Mononuclear cell (primary cell): ENCODE results near the gene ELF4. TPM values are rescaled to one million over a fixed set of nuclear protein-coding genes. Genes with fewer than 3 reads are reported as not detected.

ENCODE experiments used
- H3K27me3 ChIP-seq: 2 replicates; pipeline ENCODE4 v1.6.0; 2011; ENCODE audit warnings: low read length, control low read depth; ENCODE audit not compliant: insufficient read depth
- H3K4me1 ChIP-seq: 2 replicates; pipeline ENCODE4 v1.5.1; 2011; ENCODE audit warnings: mild to moderate bottlenecking, low read length, control low read depth; ENCODE audit not compliant: insufficient read depth
- H3K4me3 ChIP-seq: 2 replicates; pipeline ENCODE4 v1.5.1; 2011; ENCODE audit warnings: mild to moderate bottlenecking, low read length, moderate library complexity
- H3K9me3 ChIP-seq: 2 replicates; pipeline ENCODE4 v1.5.1; 2011; ENCODE audit warnings: low read depth, mild to moderate bottlenecking, control low read depth, low read length
- total RNA-seq: library from RNA; depleted of rRNA; stranded (reverse); fragments of >200 nt; gene quantifications from one replicate; pipeline ENCODE4 v1.2.3, GENCODE V29; 2012

ELF4 gene
- total RNA-seq, 1 donor: 52.1 TPM

GRCh38 chrX:130055103-130055502 is 55.2 kb downstream of the ELF4 start:
- H3K9me3 ChIP-seq: no peaks in the 10 kb centered on the region
- H3K4me1 ChIP-seq: no peaks in the 10 kb centered on the region
- H3K4me3 ChIP-seq: no peak overlapping the region
- no peaks in the 10 kb centered on the region for H3K27me3 ChIP-seq

- no peaks in the 10 kb centered on the region for H3K4me1 ChIP-seq
- no peaks in the 10 kb centered on the region for H3K27me3 ChIP-seq
- H3K4me3 ChIP-seq: no peak overlapping the region
- H3K9me3 ChIP-seq: no peaks in the 10 kb centered on the region
These were observed 57.1 kb downstream of the ELF4 start for GRCh38 chrX:130053236-130053635.

- Histone ChIP-seq H3K27me3 (no peaks in the 10 kb centered on the region), H3K9me3 (no peaks in the 10 kb centered on the region), H3K4me3 (no peak overlapping the region), H3K4me1 (no peaks in the 10 kb centered on the region)
These were observed 59.0 kb downstream of the ELF4 start for GRCh38 chrX:130051176-130051845.

GRCh38 chrX:130049821-130050220 is 60.5 kb downstream of the ELF4 start:
- no peaks in the 10 kb centered on the region for H3K4me1 ChIP-seq
- H3K27me3 ChIP-seq: no peaks in the 10 kb centered on the region
- H3K9me3 ChIP-seq: no peaks in the 10 kb centered on the region
- H3K4me3 ChIP-seq: no peak overlapping the region

GRCh38 chrX:130048686-130049222 is 61.5 kb downstream of the ELF4 start:
- H3K4me3 ChIP-seq: no peak overlapping the region
- H3K27me3 ChIP-seq: no peaks in the 10 kb centered on the region
- no peaks in the 10 kb centered on the region for H3K4me1 ChIP-seq
- no peaks in the 10 kb centered on the region for H3K9me3 ChIP-seq

- H3K4me3 ChIP-seq: no peak overlapping the region
- no peaks in the 10 kb centered on the region for H3K9me3 ChIP-seq
- no peaks in the 10 kb centered on the region for H3K27me3 ChIP-seq
- no peaks in the 10 kb centered on the region for H3K4me1 ChIP-seq
These were observed 62.9 kb downstream of the ELF4 start for GRCh38 chrX:130047416-130047815.

- Histone ChIP-seq H3K4me1 (no peaks in the 10 kb centered on the region), H3K27me3 (no peaks in the 10 kb centered on the region), H3K9me3 (no peaks in the 10 kb centered on the region), H3K4me3 (no peak overlapping the region)
These were observed 70.5 kb downstream of the ELF4 start for GRCh38 chrX:130039847-130040246.

GRCh38 chrX:130034178-130034577 is 76.1 kb downstream of the ELF4 start:
- Histone ChIP-seq H3K4me3 (no peak overlapping the region), H3K27me3 (no peaks in the 10 kb centered on the region), H3K9me3 (no peaks in the 10 kb centered on the region), H3K4me1 (no peaks in the 10 kb centered on the region)

GRCh38 chrX:130032552-130032951 is 77.7 kb downstream of the ELF4 start:
- H3K27me3 ChIP-seq: no peaks in the 10 kb centered on the region
- H3K4me1 ChIP-seq: no peaks in the 10 kb centered on the region
- H3K4me3 ChIP-seq: no peak overlapping the region
- H3K9me3 ChIP-seq: no peaks in the 10 kb centered on the region

GRCh38 chrX:130030826-130031225 is 79.5 kb downstream of the ELF4 start:
- Histone ChIP-seq H3K27me3 (no peaks in the 10 kb centered on the region), H3K4me1 (no peaks in the 10 kb centered on the region), H3K9me3 (no peaks in the 10 kb centered on the region), H3K4me3 (no peak overlapping the region)

GRCh38 chrX:130028196-130028595 is 82.1 kb downstream of the ELF4 start:
- H3K27me3 ChIP-seq: no peaks in the 10 kb centered on the region
- H3K4me3 ChIP-seq: no peak overlapping the region
- H3K4me1 ChIP-seq: peaks cover 12% of the 10 kb centered on the region
- H3K9me3 ChIP-seq: no peaks in the 10 kb centered on the region

GRCh38 chrX:130027569-130027968 is 82.7 kb downstream of the ELF4 start:
- Histone ChIP-seq H3K4me1 (peaks cover 12% of the 10 kb centered on the region), H3K4me3 (no peak overlapping the region), H3K27me3 (no peaks in the 10 kb centered on the region), H3K9me3 (no peaks in the 10 kb centered on the region)

GRCh38 chrX:130025256-130025655 is 85.0 kb downstream of the ELF4 start:
- H3K27me3 ChIP-seq: no peaks in the 10 kb centered on the region
- H3K9me3 ChIP-seq: no peaks in the 10 kb centered on the region
- H3K4me3 ChIP-seq: no peak overlapping the region
- H3K4me1 ChIP-seq: peaks cover 12% of the 10 kb centered on the region

GRCh38 chrX:130024127-130024526 is 86.2 kb downstream of the ELF4 start:
- Histone ChIP-seq H3K27me3 (no peaks in the 10 kb centered on the region), H3K4me3 (no peak overlapping the region), H3K4me1 (peaks cover 12% of the 10 kb centered on the region), H3K9me3 (no peaks in the 10 kb centered on the region)

- no peaks in the 10 kb centered on the region for H3K27me3 ChIP-seq
- H3K4me1 ChIP-seq: peaks cover 12% of the 10 kb centered on the region
- H3K9me3 ChIP-seq: no peaks in the 10 kb centered on the region
- H3K4me3 ChIP-seq: no peak overlapping the region
These were observed 89.5 kb downstream of the ELF4 start for GRCh38 chrX:130020661-130021324.

GRCh38 chrX:130018143-130018542 is 92.2 kb downstream of the ELF4 start:
- H3K9me3 ChIP-seq: no peaks in the 10 kb centered on the region
- no peaks in the 10 kb centered on the region for H3K4me1 ChIP-seq
- H3K4me3 ChIP-seq: no peak overlapping the region
- H3K27me3 ChIP-seq: no peaks in the 10 kb centered on the region
